ENCODE results near the gene AKAP8L.

GRCh38 chr19:15439821-15440641, 21.2 kb upstream of the AKAP8L start:
- TF ChIP-seq EZH2 (IDR thresholded peaks at IDR 0.05), result no peak
- no peak for TF ChIP-seq POLR2AphosphoS5 (IDR thresholded peaks at IDR 0.05; ENCODE audit: borderline replicate concordance, low read depth, low read length)
